Hematopoietic multipotent progenitor cell treated with erythropoietin and hydrocortisone succinate and interleukin-3 and kit ligand, for 8 days (in vitro differentiated cells): Measurements from ENCODE around the gene DLGAP5.

Experiments
- DNase-seq: peaks from one replicate; pipeline ENCODE4 v3.0.0-alpha.2; 2015

The DLGAP5 gene

GRCh38 chr14:55128386-55129085, 62.8 kb downstream of the DLGAP5 start:
- no peak for DNase-seq

GRCh38 chr14:55127460-55127951, 63.9 kb downstream of the DLGAP5 start:
- peak; percentile 31 for DNase-seq

- DNase-seq: no peak
Observed at GRCh38 chr14:55126932-55127459, 64.4 kb downstream of the DLGAP5 start.

GRCh38 chr14:55126034-55126433, 65.4 kb downstream of the DLGAP5 start:
- DNase-seq: no peak

DNA sequence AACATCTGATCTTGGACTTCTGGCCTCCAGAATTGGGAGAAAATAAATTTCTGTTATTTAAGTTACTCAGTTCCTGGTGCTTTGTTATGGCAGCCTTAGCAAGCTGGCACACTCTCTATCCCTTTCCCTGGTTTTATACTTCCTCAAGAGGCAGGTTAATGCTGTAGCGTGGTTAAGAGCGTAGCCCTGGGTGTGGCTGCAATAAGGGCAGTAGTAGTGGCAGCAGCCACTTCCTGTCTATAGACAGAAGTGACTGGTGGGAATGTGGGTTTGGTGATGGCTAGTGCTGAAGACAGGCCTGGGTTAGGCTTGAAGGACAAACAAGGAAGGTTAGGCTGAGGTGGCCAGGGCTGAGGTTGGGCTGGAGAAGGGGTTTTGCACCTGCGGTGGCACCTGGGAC, 66.0 kb downstream of the DLGAP5 start:
- DNase-seq: peak; percentile 88

DNA sequence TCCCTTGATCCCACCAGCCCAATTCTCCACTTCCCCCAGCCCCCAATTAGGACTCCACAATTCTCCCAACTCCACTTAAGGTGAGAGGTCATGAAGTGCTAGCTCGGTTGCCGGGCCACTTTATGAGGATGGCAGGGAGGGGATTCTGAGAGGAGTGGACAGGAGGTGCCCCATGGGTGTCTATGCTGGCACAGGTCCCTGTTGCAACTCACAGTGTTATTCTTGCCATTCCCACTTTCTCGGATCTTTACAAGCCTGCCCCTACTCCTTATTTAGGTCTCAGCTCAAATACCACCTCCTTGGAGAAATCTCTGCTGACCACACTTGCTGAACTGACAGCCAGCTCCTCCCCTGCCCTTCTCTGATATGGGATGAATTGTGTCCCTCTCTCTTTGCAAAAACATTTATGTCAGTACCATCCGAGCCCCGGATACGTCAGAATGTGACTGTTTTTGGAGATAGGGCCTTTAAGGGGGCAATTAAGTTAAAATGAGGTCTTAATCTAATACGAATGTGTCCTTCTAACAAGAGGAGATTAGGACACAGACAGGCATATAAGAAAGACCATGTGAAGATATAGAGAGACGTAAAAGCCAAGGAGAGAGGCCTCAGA, 66.5 kb downstream of the DLGAP5 start:
- DNase-seq: peak; percentile 93

- DNase-seq: no peak
Observed at GRCh38 chr14:55123852-55124639, 67.3 kb downstream of the DLGAP5 start.

GRCh38 chr14:55123101-55123500, 68.3 kb downstream of the DLGAP5 start:
- no peak for DNase-seq

GRCh38 chr14:55122440-55122986, 68.9 kb downstream of the DLGAP5 start:
- DNase-seq: peak; percentile 99

GRCh38 chr14:55121628-55122439, 69.6 kb downstream of the DLGAP5 start:
- DNase-seq: peak; percentile 71

- DNase-seq: peak; percentile 91
Observed at GRCh38 chr14:55120571-55121495, 70.6 kb downstream of the DLGAP5 start.

- DNase-seq: no peak
Observed at GRCh38 chr14:55118761-55119160, 72.6 kb downstream of the DLGAP5 start.

- DNase-seq: peak; percentile 72
Observed at GRCh38 chr14:55117803-55118441, 73.5 kb downstream of the DLGAP5 start.

DNA sequence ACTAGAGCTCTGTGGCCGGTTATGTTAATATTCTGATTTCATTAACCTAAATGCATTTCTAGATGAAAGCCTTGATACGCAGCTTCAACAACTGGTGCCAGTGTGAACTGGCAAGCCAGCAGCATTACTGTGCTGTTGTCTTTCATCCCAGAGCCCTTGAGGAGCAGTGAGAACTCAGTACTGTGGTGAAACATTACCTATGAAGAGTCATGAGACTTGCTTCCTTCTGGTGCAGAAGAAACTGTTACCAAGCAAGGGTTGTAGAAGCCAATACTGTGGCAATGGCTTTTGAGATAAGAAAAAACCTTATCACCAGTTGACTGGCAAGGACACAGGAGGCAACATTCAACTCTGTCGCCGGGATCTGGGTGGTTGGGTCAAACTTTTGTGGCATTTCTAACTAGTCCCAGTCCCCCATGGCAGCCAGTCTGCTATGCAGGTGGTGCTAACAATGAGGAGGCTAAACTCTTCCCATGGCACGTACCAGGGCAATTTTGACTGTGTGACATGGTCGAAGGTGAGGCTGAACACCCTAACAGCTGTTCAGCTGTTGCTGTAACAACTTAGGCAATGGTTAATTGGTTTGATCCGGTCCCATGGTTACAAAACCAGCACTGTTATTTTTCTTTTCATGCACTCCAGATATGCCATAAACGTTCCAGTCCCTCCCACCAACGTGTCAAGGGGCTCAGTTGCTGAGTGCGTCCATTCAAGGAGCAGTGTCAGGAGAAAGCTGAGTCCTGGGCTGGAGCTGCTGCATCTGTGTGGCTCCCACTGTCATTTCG, 74.9 kb downstream of the DLGAP5 start:
- peak; percentile 95 for DNase-seq

DNA sequence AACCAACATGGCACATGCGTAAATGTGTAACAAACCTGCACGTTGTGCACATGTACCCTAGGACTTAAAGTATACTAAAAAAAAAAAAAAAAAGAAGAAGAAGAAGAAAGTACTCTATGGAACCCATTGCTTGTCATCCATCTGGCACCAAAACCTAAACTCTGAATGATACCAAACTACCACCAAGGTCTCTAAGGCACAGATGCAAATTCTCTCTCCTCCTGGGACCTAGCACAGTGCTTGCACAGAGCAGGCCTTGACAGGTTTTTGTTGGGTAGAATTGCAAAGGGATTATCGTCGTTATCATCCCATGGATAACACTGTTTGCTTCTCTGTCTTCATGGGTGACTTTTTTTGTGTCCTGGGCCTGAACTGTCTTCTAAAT, 75.5 kb downstream of the DLGAP5 start:
- no peak for DNase-seq

DNA sequence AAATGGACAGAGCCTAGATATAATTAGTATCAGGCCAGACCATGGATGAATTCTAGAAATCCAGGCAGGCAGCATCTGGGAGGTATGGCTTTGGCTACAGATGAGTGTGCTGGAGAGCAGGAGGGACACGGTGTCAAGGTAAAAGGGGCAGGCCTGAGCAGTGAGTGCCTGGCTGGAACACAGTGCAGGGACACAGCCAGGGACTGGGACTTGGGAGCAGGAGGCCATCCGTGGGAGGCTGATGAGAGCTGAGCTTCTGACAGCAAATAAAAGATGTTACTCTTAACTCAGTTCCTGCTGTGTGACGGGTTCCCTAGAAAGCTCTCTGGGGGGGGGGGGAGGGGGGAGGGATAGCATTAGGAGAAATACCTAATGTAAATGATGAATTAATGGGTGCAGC, 75.9 kb downstream of the DLGAP5 start:
- DNase-seq: no peak

DNA sequence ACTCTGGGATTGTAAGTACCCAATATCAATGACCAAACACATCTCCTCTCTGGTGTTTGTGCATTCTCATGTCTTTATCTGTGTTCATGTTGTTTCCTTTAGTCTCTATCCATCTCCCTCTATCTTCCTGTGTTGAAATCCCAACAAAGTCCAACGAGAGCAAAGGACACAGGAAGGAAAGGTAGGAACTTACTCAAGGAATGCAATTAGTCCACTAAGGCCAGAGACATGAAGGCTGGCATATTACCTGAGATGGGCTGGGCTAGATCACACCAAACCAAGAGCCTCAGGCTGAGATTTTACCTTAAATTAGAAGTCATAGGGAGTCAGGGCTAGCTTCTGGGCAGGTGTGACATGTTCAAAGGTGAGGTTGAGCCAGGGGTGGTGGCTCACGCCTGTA, 76.7 kb downstream of the DLGAP5 start:
- DNase-seq: no peak

- DNase-seq: no peak
Observed at GRCh38 chr14:55111122-55111708, 80.2 kb downstream of the DLGAP5 start.

DNA sequence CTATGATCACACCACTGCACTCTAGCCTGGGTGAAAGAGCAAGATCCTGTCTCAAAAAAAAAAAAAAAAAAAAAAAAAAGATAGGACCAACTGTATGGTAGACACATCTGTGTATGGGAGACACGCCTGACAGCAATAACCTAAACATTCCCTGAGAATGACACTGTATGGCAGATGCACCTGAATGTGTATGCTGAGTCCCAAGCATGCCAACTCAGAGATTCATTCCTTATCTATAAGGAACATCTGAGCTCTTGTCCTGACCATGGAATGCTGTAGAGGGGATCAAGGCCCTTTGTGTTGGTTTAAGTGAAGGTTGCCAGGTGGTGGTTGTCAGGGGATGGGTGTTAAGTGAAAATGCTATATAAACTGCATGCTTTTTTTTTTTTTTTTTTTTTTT, 81.5 kb downstream of the DLGAP5 start:
- DNase-seq: peak; percentile 57
